Peyer's patch (tissue), 4 donors: Measurements from ENCODE around the gene BIRC2. TPM values are rescaled to one million over a fixed set of nuclear protein-coding genes. Genes with fewer than 3 reads are reported as not detected.

Experiments
- DNase-seq, 3 donors: peaks; one replicate each; pipeline ENCODE4 v3.0.0-alpha.2; 2017 to 2019
- H3K27ac ChIP-seq, 4 donors: fragments of 200-600 bp; sonication (generic); one replicate each; pipeline ENCODE4 v1.5.1; 2016 to 2019
- H3K27me3 ChIP-seq, 2 donors: fragments of 200-600 bp; sonication (generic); one replicate each; pipeline ENCODE4 v1.5.1; 2019
- H3K36me3 ChIP-seq, 3 donors: fragments of 200-600 bp; sonication (generic); one replicate each; pipeline ENCODE4 v1.5.1; 2016 to 2019
- H3K4me1 ChIP-seq, 4 donors: fragments of 200-600 bp; sonication (generic); one replicate each; pipeline ENCODE4 v1.5.1; 2016 to 2019
- H3K4me3 ChIP-seq, 4 donors: fragments of 200-600 bp; sonication (generic); 1 replicate in 3 of 4; 2 replicates in 1 of 4; pipeline ENCODE4 v1.5.1; 2016 to 2019; ENCODE audit warnings: mild to moderate bottlenecking in 1 of 4
- H3K9me3 ChIP-seq, 4 donors: fragments of 200-600 bp; sonication (generic); one replicate each; pipeline ENCODE4 v1.5.1; 2016 to 2019; ENCODE audit warnings: mild to moderate bottlenecking in 1 of 4
- CTCF ChIP-seq, 6 experiments: fragments of 450-650 bp in 4 of 6; fragments of 200-600 bp in 2 of 6; sonication (generic) in 1 of 6; IDR thresholded peaks; one replicate each; pipeline ENCODE4 v1.5.1; 2017 to 2019; ENCODE audit warnings: antibody characterized with exemption in 6 of 6, mild to moderate bottlenecking in 3 of 6, moderate library complexity in 1 of 6
- POLR2A ChIP-seq, 2 donors: fragments of 450-650 bp; IDR thresholded peaks; one replicate each; pipeline ENCODE4 v1.5.1; 2017; ENCODE audit warnings: antibody characterized with exemption in 2 of 2, mild to moderate bottlenecking in 2 of 2, moderate library complexity in 2 of 2
- total RNA-seq, 4 donors: library from RNA; depleted of rRNA; stranded (reverse); fragments of >200 nt; gene quantifications; one replicate each; pipeline ENCODE4 v1.1.0, GENCODE V29; 2016

The BIRC2 gene
- total RNA-seq, 4 donors from 2014 or later = 30.5 to 88.8 (median 60.8) TPM

GRCh38 chr11:102398297-102398696 lies 51.3 kb downstream of the BIRC2 start:
- Histone ChIP-seq H3K27me3 (no peaks in the 10 kb centered on the region), H3K9me3 (no peaks in the 10 kb centered on the region), H3K4me3 (no peak overlapping the region), H3K27ac (no peak overlapping the region), H3K36me3 (peaks cover 0 to 64% (median 0%) of the 10 kb centered on the region in 3 donors), H3K4me1 (no peaks in the 10 kb centered on the region)
- no peak for DNase-seq
- TF ChIP-seq POLR2A (IDR thresholded peaks at IDR 0.05) (no peak), CTCF (IDR thresholded peaks at IDR 0.05) (no peak)

GRCh38 chr11:102399189-102399588 lies 52.2 kb downstream of the BIRC2 start:
- H3K4me3 ChIP-seq = no peak overlapping the region
- no peak for DNase-seq
- peaks cover 0 to 55% (median 0%) of the 10 kb centered on the region in 3 donors for H3K36me3 ChIP-seq
- H3K27me3 ChIP-seq = no peaks in the 10 kb centered on the region
- TF ChIP-seq POLR2A (IDR thresholded peaks at IDR 0.05) (no peak), CTCF (IDR thresholded peaks at IDR 0.05) (no peak)
- H3K9me3 ChIP-seq = no peaks in the 10 kb centered on the region
- no peaks in the 10 kb centered on the region for H3K4me1 ChIP-seq
- no peak overlapping the region for H3K27ac ChIP-seq

- Histone ChIP-seq H3K27ac (no peak overlapping the region), H3K27me3 (no peaks in the 10 kb centered on the region)
- no peak for TF ChIP-seq POLR2A (IDR thresholded peaks at IDR 0.05)
- no peak for TF ChIP-seq CTCF (IDR thresholded peaks at IDR 0.05)
Observed at GRCh38 chr11:102400603-102401002, 53.6 kb downstream of the BIRC2 start.

GRCh38 chr11:102401905-102402304 lies 54.9 kb downstream of the BIRC2 start:
- H3K4me3 ChIP-seq = no peak overlapping the region
- no peaks in the 10 kb centered on the region for H3K4me1 ChIP-seq
- H3K27ac ChIP-seq = no peak overlapping the region
- no peaks in the 10 kb centered on the region for H3K27me3 ChIP-seq
- no peaks in the 10 kb centered on the region for H3K9me3 ChIP-seq
- no peak for DNase-seq
- TF ChIP-seq CTCF (IDR thresholded peaks at IDR 0.05) (no peak), POLR2A (IDR thresholded peaks at IDR 0.05) (no peak)
- peaks cover 0 to 44% (median 0%) of the 10 kb centered on the region in 3 donors for H3K36me3 ChIP-seq

More at GRCh38 chr11:102400603-102401002, 53.6 kb downstream of the BIRC2 start:
- DNase-seq = no peak
- Histone ChIP-seq H3K9me3 (no peaks in the 10 kb centered on the region), H3K4me3 (no peak overlapping the region), H3K4me1 (no peaks in the 10 kb centered on the region), H3K36me3 (peaks cover 0 to 50% (median 0%) of the 10 kb centered on the region in 3 donors)

GRCh38 chr11:102402548-102402947 lies 55.5 kb downstream of the BIRC2 start:
- H3K36me3 ChIP-seq = peaks cover 0 to 43% (median 0%) of the 10 kb centered on the region in 3 donors
- H3K9me3 ChIP-seq = no peaks in the 10 kb centered on the region
- no peak for TF ChIP-seq POLR2A (IDR thresholded peaks at IDR 0.05)
- TF ChIP-seq CTCF (IDR thresholded peaks at IDR 0.05) = no peak
- no peak overlapping the region for H3K27ac ChIP-seq
- no peak for DNase-seq
- no peaks in the 10 kb centered on the region for H3K4me1 ChIP-seq
- H3K4me3 ChIP-seq = no peak overlapping the region
- no peaks in the 10 kb centered on the region for H3K27me3 ChIP-seq

- Histone ChIP-seq H3K4me1 (no peaks in the 10 kb centered on the region), H3K27me3 (no peaks in the 10 kb centered on the region), H3K36me3 (peaks cover 0 to 14% (median 0%) of the 10 kb centered on the region in 3 donors), H3K9me3 (no peaks in the 10 kb centered on the region), H3K27ac (no peak overlapping the region), H3K4me3 (no peak overlapping the region)
- no peak for DNase-seq
- TF ChIP-seq CTCF (IDR thresholded peaks at IDR 0.05) (no peak), POLR2A (IDR thresholded peaks at IDR 0.05) (no peak)
Observed at GRCh38 chr11:102405501-102405900, 58.5 kb downstream of the BIRC2 start.
